Left renal cortex interstitium (tissue), 4 donors: ENCODE data around the gene POU3F2. TPM values are rescaled to one million over a fixed set of nuclear protein-coding genes. Genes with fewer than 3 reads are reported as not detected.

Source experiments
- DNase-seq, 4 donors: peaks; one replicate each; pipeline ENCODE4 v3.0.0-alpha.2; 2013; ENCODE audit warnings: low read depth in 4 of 4, low spot score in 2 of 4, missing footprints in 1 of 4
- polyA plus RNA-seq, 4 donors: library from polyadenylated mRNA; unstranded; fragments of 120-200 nt; gene quantifications; one replicate each; pipeline ENCODE4 v1.2.1, GENCODE V29; 2013; ENCODE audit not compliant: insufficient read length in 4 of 4

Gene POU3F2
- polyA plus RNA-seq, result under 1 TPM; 0.06 to 0.27 (median 0.12) TPM

- peak in 1 of 4 donors; percentile 78 for DNase-seq
These were observed at the start of gene POU3F2 for GRCh38 chr6:98834060-98835031. Gene POU3F2, plus strand, starts transcription at chr6:98834574. Its CDS starts 300 bp downstream, at chr6:98834874.

GRCh38 chr6:98787435-98787834 lies 46.9 kb upstream of the POU3F2 start:
- DNase-seq, result no peak

- DNase-seq, result no peak
These were observed 46.4 kb upstream of the POU3F2 start for GRCh38 chr6:98787961-98788360.

- no peak for DNase-seq
These were observed 40.0 kb upstream of the POU3F2 start for GRCh38 chr6:98794307-98794842.

- no peak for DNase-seq
These were observed 37.0 kb upstream of the POU3F2 start for GRCh38 chr6:98797217-98797994.

- no peak for DNase-seq
These were observed 33.5 kb upstream of the POU3F2 start for GRCh38 chr6:98800866-98801265.

- DNase-seq, result no peak
These were observed 25.7 kb upstream of the POU3F2 start for GRCh38 chr6:98808541-98809210.

GRCh38 chr6:98812220-98812619 lies 22.2 kb upstream of the POU3F2 start:
- no peak for DNase-seq

GRCh38 chr6:98816799-98817198 lies 17.6 kb upstream of the POU3F2 start:
- DNase-seq, result no peak

- DNase-seq, result no peak
These were observed 12.5 kb upstream of the POU3F2 start for GRCh38 chr6:98821756-98822405.

- DNase-seq, result no peak
These were observed 10.8 kb upstream of the POU3F2 start for GRCh38 chr6:98823428-98824161.

GRCh38 chr6:98824162-98824901 lies 10.0 kb upstream of the POU3F2 start:
- DNase-seq, result no peak

GRCh38 chr6:98824902-98825599 lies 9.3 kb upstream of the POU3F2 start:
- no peak for DNase-seq

- no peak for DNase-seq
These were observed 8.7 kb upstream of the POU3F2 start for GRCh38 chr6:98825600-98826230.

- no peak for DNase-seq
These were observed 6.8 kb upstream of the POU3F2 start for GRCh38 chr6:98827295-98828159.

- DNase-seq, result no peak
These were observed 6.1 kb upstream of the POU3F2 start for GRCh38 chr6:98828211-98828788.
